LoVo (cell line): ENCODE results near the gene SLC29A3.

Experiments used
- DNase-seq: peaks from one replicate; pipeline ENCODE4 v3.0.0-alpha.2; 2016; ENCODE audit warnings: low spot score

Gene SLC29A3

GRCh38 chr10:71300555-71301370, 18.3 kb upstream of the SLC29A3 start:
- DNase-seq, result no peak

- no peak for DNase-seq
Measured at GRCh38 chr10:71301371-71301916, 17.6 kb upstream of the SLC29A3 start.

- DNase-seq, result no peak
Measured at GRCh38 chr10:71302451-71302850, 16.6 kb upstream of the SLC29A3 start.

- DNase-seq, result peak; percentile 31
Measured at GRCh38 chr10:71302874-71303568, 16.0 kb upstream of the SLC29A3 start.

GRCh38 chr10:71303569-71303907, 15.5 kb upstream of the SLC29A3 start:
- DNase-seq, result no peak

- DNase-seq, result no peak
Measured at GRCh38 chr10:71304914-71305313, 14.1 kb upstream of the SLC29A3 start.

GRCh38 chr10:71306979-71307378, 12.1 kb upstream of the SLC29A3 start:
- DNase-seq, result no peak

- DNase-seq, result no peak
Measured at GRCh38 chr10:71307469-71308085, 11.5 kb upstream of the SLC29A3 start.

- DNase-seq, result no peak
Measured at GRCh38 chr10:71308244-71308643, 10.8 kb upstream of the SLC29A3 start.

- DNase-seq, result no peak
Measured at GRCh38 chr10:71308985-71309384, 10.1 kb upstream of the SLC29A3 start.

GRCh38 chr10:71309919-71310318, 9.1 kb upstream of the SLC29A3 start:
- no peak for DNase-seq

GRCh38 chr10:71312220-71312619, 6.8 kb upstream of the SLC29A3 start:
- DNase-seq, result no peak

GRCh38 chr10:71312811-71313789, 6.0 kb upstream of the SLC29A3 start:
- DNase-seq, result no peak

GRCh38 chr10:71314028-71314693, 4.9 kb upstream of the SLC29A3 start:
- peak; percentile 59 for DNase-seq

GRCh38 chr10:71314694-71315225, 4.3 kb upstream of the SLC29A3 start:
- no peak for DNase-seq

GRCh38 chr10:71316056-71316785, 2.8 kb upstream of the SLC29A3 start:
- no peak for DNase-seq

- DNase-seq, result no peak
Measured at GRCh38 chr10:71316786-71317160, 2.3 kb upstream of the SLC29A3 start.

GRCh38 chr10:71317739-71318138, 1.3 kb upstream of the SLC29A3 start:
- DNase-seq, result no peak

GRCh38 chr10:71319800-71320392, 837 bp downstream of the SLC29A3 start:
- peak; percentile 9 for DNase-seq

- DNase-seq, result no peak
Measured at GRCh38 chr10:71320592-71320991, 1.5 kb downstream of the SLC29A3 start.
